Myocyte (in vitro differentiated cells): ENCODE results near the gene KCNJ8. TPM values are rescaled to one million over a fixed set of nuclear protein-coding genes. Genes with fewer than 3 reads are reported as not detected.
"Not testable (repeated sequence)": the region's sequence is repeated elsewhere in the genome, so short reads cannot be mapped to it uniquely, and the experiment has no call there.

Experiments used
- DNase-seq: peaks from one replicate; pipeline ENCODE4 v3.0.0-alpha.2; 2012; ENCODE audit warnings: low read depth
- polyA plus RNA-seq: library from polyadenylated mRNA; unstranded; fragments of >200 nt; gene quantifications from one replicate; pipeline ENCODE4 v1.2.1, GENCODE V29; 2012; ENCODE audit warnings: missing spikeins
- total RNA-seq: library from RNA; depleted of rRNA; stranded (reverse); fragments of >200 nt; gene quantifications from 2 replicates; pipeline ENCODE4 v1.2.3, GENCODE V29; 2014

Gene KCNJ8
- 0.10 and 0.40 TPM in 2 replicates for total RNA-seq
- not detected for polyA plus RNA-seq

GRCh38 chr12:21774358-21775132 lies at the start of gene KCNJ8:
KCNJ8 (minus strand) TSS chr12:21774706; CDS start chr12:21773616, 1,090 bp downstream.
- peak; percentile 18 for DNase-seq

GRCh38 chr12:21823581-21823980 lies 49.1 kb upstream of the KCNJ8 start:
- peak; percentile 46 for DNase-seq

DNA sequence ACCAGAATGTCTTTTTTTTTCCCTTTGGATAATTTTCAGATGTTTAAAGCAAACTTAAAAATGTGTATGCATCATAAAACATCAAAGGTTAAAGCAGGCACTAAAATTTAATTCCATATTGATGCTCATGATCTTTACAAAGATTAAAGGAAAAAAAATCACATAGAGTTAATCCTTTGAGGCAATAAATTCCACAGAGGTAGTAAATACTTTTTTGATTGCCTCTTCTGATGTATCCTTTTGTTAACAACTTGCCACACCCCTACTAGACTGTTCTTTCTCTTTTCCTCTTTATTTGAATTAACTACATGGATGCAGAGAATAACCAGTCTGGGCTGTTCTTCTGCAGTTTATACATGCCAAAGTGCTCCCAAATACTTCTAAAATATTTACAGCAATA lies 45.2 kb upstream of the KCNJ8 start:
- no peak for DNase-seq

DNA sequence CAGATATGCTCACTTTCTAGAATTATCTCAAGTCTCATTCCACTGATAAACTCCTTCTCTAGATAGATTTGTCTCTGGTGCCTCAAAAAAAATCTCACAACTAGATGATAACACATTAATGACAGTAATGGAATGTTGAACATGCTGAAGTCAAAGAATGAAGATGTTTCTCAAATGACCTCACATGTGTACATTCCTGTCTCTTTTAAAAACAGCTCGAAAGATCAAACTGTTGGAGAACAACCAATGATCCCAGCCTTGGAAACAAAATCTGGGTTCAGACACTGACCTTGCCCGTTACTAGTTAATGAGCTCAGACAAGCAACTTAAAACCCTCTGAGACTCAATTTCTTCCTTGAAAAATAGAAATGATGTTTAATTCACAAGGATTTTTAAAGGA lies 44.7 kb upstream of the KCNJ8 start:
- peak; percentile 5 for DNase-seq

DNA sequence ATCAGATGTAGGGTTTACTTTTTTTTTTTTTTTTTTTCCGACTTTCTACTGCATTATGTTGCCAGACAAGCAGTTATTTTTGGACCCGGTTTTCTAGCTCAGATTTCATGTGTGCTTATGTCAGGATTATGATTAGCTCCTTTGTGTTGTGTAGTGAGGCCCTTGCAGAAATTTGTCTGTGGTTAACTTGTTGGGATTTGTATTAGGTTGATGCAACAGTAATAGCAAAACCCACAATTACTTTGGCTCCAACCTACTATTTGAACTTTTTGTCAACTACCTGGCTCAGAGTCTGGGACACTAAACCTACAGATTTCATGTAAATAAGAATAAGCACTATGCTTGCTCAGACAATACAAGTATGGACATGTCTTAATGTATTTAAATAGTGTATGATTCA lies 44.1 kb upstream of the KCNJ8 start:
- peak; percentile 78 for DNase-seq

GRCh38 chr12:21815306-21816062 lies 41.0 kb upstream of the KCNJ8 start:
- no peak for DNase-seq

- DNase-seq, result no peak
Measured at GRCh38 chr12:21814814-21815213, 40.3 kb upstream of the KCNJ8 start.

DNA sequence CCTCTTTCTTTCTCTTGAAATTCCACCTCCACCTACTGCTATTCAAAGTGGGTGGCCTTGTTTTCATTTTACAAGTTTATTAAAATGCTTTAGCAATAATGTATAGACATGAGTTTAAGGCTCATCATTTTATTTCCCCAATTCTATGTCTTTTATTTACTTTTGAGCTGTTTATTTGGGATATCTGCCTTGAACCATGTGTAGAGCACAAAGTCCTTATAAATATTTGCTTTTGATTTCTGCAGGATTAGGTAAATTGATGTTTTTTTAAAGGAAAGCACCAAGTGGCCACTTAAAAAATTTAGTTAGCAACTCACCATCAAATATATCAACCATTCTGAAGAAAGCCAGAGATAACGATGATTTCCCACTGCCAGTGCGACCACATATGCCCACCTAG lies 39.8 kb upstream of the KCNJ8 start:
- no peak for DNase-seq

DNA sequence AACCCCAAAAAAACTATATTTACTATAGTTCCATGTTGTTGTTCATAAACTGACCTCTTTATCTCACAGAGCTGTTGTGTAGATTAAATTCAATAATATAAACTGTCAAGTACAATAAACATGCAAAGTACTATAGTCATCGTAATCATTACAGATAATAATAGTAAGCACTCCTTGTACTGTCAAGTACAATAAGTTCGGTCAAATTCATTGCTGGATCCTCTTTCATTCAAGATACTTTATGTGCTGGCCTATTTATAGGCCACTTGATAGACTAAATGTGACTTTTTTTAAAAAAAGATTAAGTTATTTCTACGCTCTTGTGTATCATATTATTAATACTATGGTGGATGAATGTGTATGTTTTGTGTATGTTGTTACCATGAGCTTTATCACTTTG lies 39.2 kb upstream of the KCNJ8 start:
- DNase-seq, result no peak

DNA sequence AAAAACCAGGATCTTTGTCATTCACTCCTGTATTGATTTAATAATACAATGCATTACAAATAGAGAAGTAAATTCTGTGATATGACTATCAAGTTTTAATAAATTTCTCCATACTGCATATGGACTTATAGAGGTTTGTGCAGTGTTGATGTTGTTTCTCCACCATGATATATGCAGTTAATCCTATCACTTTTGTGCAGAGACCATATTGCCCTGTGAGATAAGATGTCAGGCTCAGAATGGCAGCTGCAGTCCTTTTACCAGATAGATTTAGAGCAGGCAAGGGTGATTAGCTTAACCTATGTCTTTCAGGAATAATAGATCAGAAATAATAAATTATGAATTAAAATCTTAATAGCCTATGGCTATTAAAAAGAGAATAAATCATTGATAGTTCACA lies 38.6 kb upstream of the KCNJ8 start:
- no peak for DNase-seq

GRCh38 chr12:21812340-21812739 lies 37.8 kb upstream of the KCNJ8 start:
- not testable (repeated sequence) for DNase-seq

GRCh38 chr12:21809100-21809499 lies 34.6 kb upstream of the KCNJ8 start:
- DNase-seq, result no peak

GRCh38 chr12:21806255-21806654 lies 31.7 kb upstream of the KCNJ8 start:
- no peak for DNase-seq

GRCh38 chr12:21801522-21802288 lies 27.2 kb upstream of the KCNJ8 start:
- DNase-seq, result no peak

GRCh38 chr12:21800011-21800410 lies 25.5 kb upstream of the KCNJ8 start:
- no peak for DNase-seq

- peak; percentile 13 for DNase-seq
Measured at GRCh38 chr12:21797539-21797938, 23.0 kb upstream of the KCNJ8 start.

DNA sequence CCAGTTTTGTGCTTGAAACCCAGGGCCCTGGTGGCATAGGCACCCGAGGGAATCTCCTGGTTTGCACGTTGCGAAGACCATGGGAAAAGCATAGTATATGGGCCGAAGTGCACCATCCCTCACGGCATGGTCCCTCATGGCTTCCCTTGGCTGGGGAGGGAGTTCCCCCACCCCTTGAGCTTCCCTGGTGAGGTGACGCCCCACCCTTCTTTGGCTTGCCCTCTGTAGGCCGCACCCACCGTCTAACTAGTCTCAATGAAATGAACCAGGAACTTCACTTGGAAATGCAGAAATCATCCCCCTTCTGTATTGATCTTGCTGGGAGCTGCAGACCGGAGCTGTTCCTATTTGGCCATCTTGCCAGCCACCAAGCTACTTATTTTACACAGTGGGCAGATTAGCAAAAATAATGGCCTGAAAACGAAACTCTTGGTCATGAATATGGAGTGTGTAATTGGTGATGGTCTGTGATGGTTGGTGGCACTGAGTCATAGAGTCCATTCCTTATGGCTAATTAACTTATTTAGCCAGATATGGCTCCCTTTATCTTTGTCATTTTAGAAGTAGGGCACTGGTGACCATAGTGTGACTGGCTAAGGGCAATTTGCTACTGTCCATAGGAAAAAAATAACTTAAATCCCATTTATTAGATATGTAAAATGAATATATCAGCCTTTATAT lies 21.3 kb upstream of the KCNJ8 start:
- DNase-seq, result no peak

- not testable (repeated sequence) for DNase-seq
Measured at GRCh38 chr12:21794807-21795595, 20.5 kb upstream of the KCNJ8 start.

GRCh38 chr12:21789687-21790086 lies 15.2 kb upstream of the KCNJ8 start:
- not testable (repeated sequence) for DNase-seq
